ENCODE results near the gene ATP2B2. TPM values are rescaled to one million over a fixed set of nuclear protein-coding genes. Genes with fewer than 3 reads are reported as not detected.

The ATP2B2 gene
- total and polyA plus RNA-seq, 2 experiments from 2014 or later = 0.42 to 0.63 TPM

DNA sequence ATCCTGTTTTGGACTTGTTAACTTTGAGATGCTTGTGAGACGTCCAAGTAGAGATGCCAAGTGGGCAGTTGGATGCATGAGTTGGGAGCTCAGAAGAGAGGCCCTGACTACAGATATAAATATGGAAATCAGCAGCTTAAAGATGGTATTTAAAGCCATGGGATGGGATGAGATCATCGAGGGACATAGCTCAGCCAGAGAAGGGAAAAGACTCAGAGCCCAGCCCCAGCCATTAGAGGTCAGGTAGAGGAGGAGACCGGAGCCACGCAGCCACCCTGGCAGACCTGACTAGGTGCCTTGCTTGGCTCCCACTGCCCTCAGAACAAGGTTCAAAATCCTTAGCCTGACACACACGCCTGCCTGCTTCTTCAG, 31.1 kb downstream of the ATP2B2 start:
- H3K4me3 ChIP-seq = no peak overlapping the region
- no peaks in the 10 kb centered on the region for H4K20me1 ChIP-seq (replicated peaks; ENCODE audit: insufficient read depth)
- Mint-ChIP-seq H3K27me3 (ENCODE audit: insufficient read depth, low read depth, poor library complexity) (peaks cover 6% of the 10 kb centered on the region), H3K27ac (no peak overlapping the region), H3K4me1 (peaks cover 24% of the 10 kb centered on the region), H3K4me3 (no peak overlapping the region), H3K9me3 (peaks cover 8% of the 10 kb centered on the region; the same call in 2 of the 3 replicates), H3K36me3 (ENCODE audit: low read depth) (no peaks in the 10 kb centered on the region; the same call in 2 of the 3 replicates)
- H2AFZ ChIP-seq = no peak overlapping the region
- no peak for ATAC-seq
- H3K36me3 ChIP-seq (ENCODE audit: insufficient read depth) = no peaks in the 10 kb centered on the region
- no peak overlapping the region for H3K4me2 ChIP-seq
- H3K9me2 ChIP-seq (ENCODE audit: insufficient read depth) = no peaks in the 10 kb centered on the region
- TF ChIP-seq POLR2AphosphoS5 (IDR thresholded peaks at IDR 0.05; ENCODE audit: low read depth) (no peak), EZH2phosphoT487 (IDR thresholded peaks at IDR 0.05; ENCODE audit: unreplicated experiment) (no peak), ZNF114 (CRISPR knock-in tag; IDR thresholded peaks at IDR 0.05) (no peak), CREB1 (CRISPR knock-in tag; IDR thresholded peaks at IDR 0.05; ENCODE audit: low read depth) (no peak), EZH2 (IDR thresholded peaks at IDR 0.05; ENCODE audit: low read depth, unreplicated experiment) (no peak), ZNF331 (CRISPR knock-in tag; IDR thresholded peaks at IDR 0.05; ENCODE audit: low read depth) (no peak), NANOG (IDR thresholded peaks at IDR 0.05; ENCODE audit: borderline replicate concordance) (no peak), STAT1 (IDR thresholded peaks at IDR 0.05; ENCODE audit: unreplicated experiment) (no peak), JUNB (IDR thresholded peaks at IDR 0.05; ENCODE audit: unreplicated experiment) (no peak)
- TF ChIP-seq, protein P1, sequence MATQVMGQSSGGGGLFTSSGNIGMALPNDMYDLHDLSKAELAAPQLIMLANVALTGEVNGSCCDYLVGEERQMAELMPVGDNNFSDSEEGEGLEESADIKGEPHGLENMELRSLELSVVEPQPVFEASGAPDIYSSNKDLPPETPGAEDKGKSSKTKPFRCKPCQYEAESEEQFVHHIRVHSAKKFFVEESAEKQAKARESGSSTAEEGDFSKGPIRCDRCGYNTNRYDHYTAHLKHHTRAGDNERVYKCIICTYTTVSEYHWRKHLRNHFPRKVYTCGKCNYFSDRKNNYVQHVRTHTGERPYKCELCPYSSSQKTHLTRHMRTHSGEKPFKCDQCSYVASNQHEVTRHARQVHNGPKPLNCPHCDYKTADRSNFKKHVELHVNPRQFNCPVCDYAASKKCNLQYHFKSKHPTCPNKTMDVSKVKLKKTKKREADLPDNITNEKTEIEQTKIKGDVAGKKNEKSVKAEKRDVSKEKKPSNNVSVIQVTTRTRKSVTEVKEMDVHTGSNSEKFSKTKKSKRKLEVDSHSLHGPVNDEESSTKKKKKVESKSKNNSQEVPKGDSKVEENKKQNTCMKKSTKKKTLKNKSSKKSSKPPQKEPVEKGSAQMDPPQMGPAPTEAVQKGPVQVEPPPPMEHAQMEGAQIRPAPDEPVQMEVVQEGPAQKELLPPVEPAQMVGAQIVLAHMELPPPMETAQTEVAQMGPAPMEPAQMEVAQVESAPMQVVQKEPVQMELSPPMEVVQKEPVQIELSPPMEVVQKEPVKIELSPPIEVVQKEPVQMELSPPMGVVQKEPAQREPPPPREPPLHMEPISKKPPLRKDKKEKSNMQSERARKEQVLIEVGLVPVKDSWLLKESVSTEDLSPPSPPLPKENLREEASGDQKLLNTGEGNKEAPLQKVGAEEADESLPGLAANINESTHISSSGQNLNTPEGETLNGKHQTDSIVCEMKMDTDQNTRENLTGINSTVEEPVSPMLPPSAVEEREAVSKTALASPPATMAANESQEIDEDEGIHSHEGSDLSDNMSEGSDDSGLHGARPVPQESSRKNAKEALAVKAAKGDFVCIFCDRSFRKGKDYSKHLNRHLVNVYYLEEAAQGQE (IDR thresholded peaks at IDR 0.05; ENCODE audit: unreplicated experiment) = no peak
- TF ChIP-seq, protein P2, sequence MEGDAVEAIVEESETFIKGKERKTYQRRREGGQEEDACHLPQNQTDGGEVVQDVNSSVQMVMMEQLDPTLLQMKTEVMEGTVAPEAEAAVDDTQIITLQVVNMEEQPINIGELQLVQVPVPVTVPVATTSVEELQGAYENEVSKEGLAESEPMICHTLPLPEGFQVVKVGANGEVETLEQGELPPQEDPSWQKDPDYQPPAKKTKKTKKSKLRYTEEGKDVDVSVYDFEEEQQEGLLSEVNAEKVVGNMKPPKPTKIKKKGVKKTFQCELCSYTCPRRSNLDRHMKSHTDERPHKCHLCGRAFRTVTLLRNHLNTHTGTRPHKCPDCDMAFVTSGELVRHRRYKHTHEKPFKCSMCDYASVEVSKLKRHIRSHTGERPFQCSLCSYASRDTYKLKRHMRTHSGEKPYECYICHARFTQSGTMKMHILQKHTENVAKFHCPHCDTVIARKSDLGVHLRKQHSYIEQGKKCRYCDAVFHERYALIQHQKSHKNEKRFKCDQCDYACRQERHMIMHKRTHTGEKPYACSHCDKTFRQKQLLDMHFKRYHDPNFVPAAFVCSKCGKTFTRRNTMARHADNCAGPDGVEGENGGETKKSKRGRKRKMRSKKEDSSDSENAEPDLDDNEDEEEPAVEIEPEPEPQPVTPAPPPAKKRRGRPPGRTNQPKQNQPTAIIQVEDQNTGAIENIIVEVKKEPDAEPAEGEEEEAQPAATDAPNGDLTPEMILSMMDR (conservative IDR thresholded peaks at IDR 0.05; ENCODE audit: low read depth in 2 of 2) = no peak
- TF ChIP-seq, protein P3, sequence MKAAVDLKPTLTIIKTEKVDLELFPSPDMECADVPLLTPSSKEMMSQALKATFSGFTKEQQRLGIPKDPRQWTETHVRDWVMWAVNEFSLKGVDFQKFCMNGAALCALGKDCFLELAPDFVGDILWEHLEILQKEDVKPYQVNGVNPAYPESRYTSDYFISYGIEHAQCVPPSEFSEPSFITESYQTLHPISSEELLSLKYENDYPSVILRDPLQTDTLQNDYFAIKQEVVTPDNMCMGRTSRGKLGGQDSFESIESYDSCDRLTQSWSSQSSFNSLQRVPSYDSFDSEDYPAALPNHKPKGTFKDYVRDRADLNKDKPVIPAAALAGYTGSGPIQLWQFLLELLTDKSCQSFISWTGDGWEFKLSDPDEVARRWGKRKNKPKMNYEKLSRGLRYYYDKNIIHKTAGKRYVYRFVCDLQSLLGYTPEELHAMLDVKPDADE (IDR thresholded peaks at IDR 0.05) = no peak
- TF ChIP-seq, protein P4, sequence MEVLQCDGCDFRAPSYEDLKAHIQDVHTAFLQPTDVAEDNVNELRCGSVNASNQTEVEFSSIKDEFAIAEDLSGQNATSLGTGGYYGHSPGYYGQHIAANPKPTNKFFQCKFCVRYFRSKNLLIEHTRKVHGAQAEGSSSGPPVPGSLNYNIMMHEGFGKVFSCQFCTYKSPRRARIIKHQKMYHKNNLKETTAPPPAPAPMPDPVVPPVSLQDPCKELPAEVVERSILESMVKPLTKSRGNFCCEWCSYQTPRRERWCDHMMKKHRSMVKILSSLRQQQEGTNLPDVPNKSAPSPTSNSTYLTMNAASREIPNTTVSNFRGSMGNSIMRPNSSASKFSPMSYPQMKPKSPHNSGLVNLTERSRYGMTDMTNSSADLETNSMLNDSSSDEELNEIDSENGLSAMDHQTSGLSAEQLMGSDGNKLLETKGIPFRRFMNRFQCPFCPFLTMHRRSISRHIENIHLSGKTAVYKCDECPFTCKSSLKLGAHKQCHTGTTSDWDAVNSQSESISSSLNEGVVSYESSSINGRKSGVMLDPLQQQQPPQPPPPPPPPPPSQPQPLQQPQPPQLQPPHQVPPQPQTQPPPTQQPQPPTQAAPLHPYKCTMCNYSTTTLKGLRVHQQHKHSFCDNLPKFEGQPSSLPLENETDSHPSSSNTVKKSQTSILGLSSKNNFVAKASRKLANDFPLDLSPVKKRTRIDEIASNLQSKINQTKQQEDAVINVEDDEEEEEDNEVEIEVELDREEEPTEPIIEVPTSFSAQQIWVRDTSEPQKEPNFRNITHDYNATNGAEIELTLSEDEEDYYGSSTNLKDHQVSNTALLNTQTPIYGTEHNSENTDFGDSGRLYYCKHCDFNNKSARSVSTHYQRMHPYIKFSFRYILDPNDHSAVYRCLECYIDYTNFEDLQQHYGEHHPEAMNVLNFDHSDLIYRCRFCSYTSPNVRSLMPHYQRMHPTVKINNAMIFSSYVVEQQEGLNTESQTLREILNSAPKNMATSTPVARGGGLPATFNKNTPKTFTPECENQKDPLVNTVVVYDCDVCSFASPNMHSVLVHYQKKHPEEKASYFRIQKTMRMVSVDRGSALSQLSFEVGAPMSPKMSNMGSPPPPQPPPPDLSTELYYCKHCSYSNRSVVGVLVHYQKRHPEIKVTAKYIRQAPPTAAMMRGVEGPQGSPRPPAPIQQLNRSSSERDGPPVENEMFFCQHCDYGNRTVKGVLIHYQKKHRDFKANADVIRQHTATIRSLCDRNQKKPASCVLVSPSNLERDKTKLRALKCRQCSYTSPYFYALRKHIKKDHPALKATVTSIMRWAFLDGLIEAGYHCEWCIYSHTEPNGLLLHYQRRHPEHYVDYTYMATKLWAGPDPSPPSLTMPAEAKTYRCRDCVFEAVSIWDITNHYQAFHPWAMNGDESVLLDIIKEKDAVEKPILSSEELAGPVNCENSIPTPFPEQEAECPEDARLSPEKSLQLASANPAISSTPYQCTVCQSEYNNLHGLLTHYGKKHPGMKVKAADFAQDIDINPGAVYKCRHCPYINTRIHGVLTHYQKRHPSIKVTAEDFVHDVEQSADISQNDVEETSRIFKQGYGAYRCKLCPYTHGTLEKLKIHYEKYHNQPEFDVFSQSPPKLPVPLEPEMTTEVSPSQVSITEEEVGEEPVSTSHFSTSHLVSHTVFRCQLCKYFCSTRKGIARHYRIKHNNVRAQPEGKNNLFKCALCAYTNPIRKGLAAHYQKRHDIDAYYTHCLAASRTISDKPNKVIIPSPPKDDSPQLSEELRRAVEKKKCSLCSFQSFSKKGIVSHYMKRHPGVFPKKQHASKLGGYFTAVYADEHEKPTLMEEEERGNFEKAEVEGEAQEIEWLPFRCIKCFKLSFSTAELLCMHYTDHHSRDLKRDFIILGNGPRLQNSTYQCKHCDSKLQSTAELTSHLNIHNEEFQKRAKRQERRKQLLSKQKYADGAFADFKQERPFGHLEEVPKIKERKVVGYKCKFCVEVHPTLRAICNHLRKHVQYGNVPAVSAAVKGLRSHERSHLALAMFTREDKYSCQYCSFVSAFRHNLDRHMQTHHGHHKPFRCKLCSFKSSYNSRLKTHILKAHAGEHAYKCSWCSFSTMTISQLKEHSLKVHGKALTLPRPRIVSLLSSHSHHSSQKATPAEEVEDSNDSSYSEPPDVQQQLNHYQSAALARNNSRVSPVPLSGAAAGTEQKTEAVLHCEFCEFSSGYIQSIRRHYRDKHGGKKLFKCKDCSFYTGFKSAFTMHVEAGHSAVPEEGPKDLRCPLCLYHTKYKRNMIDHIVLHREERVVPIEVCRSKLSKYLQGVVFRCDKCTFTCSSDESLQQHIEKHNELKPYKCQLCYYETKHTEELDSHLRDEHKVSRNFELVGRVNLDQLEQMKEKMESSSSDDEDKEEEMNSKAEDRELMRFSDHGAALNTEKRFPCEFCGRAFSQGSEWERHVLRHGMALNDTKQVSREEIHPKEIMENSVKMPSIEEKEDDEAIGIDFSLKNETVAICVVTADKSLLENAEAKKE (CRISPR knock-in tag; IDR thresholded peaks at IDR 0.05) = no peak
- no peaks in the 10 kb centered on the region for H3K27me3 ChIP-seq (ENCODE audit: insufficient read depth)
- no peak for DNase-seq (ENCODE audit: low spot score)
- H3K4me1 ChIP-seq (ENCODE audit: insufficient read depth) = peaks cover 15% of the 10 kb centered on the region; the same call in 1 of the 2 replicates
- no peaks in the 10 kb centered on the region for H3F3A ChIP-seq (replicated peaks; ENCODE audit: low read depth)
- no peak overlapping the region for H3K27ac ChIP-seq (ENCODE audit: low read depth)
- no peaks in the 10 kb centered on the region for H3K79me2 ChIP-seq (replicated peaks; ENCODE audit: insufficient read depth)

Data from GM23338 (cell line).